NCI-H1105 (cell line): ENCODE results near the gene ZSCAN26.

ENCODE experiments used
- DNase-seq: peaks from one replicate; lab custom pipeline; 2025; lab: John Stamatoyannopoulos, UW

ZSCAN26 gene

GRCh38 chr6:28322661-28323060 lies 55.7 kb downstream of the ZSCAN26 start:
- no peak for DNase-seq

- DNase-seq = no peak
Measured at GRCh38 chr6:28323813-28324424, 57.0 kb downstream of the ZSCAN26 start.

- DNase-seq = no peak
Measured at GRCh38 chr6:28326371-28326948, 59.5 kb downstream of the ZSCAN26 start.
